Neural cell (in vitro differentiated cells): ENCODE data around the gene SLC16A9. TPM values are rescaled to one million over a fixed set of nuclear protein-coding genes. Genes with fewer than 3 reads are reported as not detected.
"Not testable (repeated sequence)": the region's sequence is repeated elsewhere in the genome, so short reads cannot be mapped to it uniquely, and the experiment has no call there.

Experiments used
- H2AFZ ChIP-seq: fragments of 200-600, 300-800 bp; sonication (generic), shearing (Covaris generic); 2 replicates; pipeline ENCODE4 v1.6.0; 2014; ENCODE audit warnings: low read depth, mild to moderate bottlenecking, antibody characterized with exemption, low read length, moderate library complexity
- H3F3A ChIP-seq: fragments of 200-600 bp; shearing (Covaris generic); 2 replicates; pipeline ENCODE4 v1.6.1; 2016; ENCODE audit warnings: mild to moderate bottlenecking, moderate library complexity, mixed read lengths, antibody characterized with exemption, low read length; ENCODE audit not compliant: insufficient read depth, poor library complexity, severe bottlenecking
- H3K27ac ChIP-seq: fragments of 200-600, 300-800 bp; sonication (generic), shearing (Covaris generic); 2 replicates; pipeline ENCODE4 v1.5.1; 2014; ENCODE audit warnings: mild to moderate bottlenecking, low read length, moderate library complexity
- H3K27me3 ChIP-seq: fragments of 300-800, 200-600 bp; sonication (generic), shearing (Covaris generic); 2 replicates; pipeline ENCODE4 v1.6.0; 2014; ENCODE audit warnings: mild to moderate bottlenecking, low read depth, low read length, moderate library complexity; ENCODE audit not compliant: insufficient read depth
- H3K36me3 ChIP-seq: fragments of 300-800, 200-600 bp; sonication (generic), shearing (Covaris generic); 2 replicates; pipeline ENCODE4 v1.5.1; 2014; ENCODE audit warnings: mild to moderate bottlenecking, antibody characterized with exemption, low read length, moderate library complexity; ENCODE audit not compliant: insufficient read depth
- H3K4me2 ChIP-seq: fragments of 300-800, 200-600 bp; sonication (generic), shearing (Covaris generic); 2 replicates; pipeline ENCODE4 v1.6.0; 2014; ENCODE audit warnings: mild to moderate bottlenecking, low read length
- H3K4me3 ChIP-seq: fragments of 300-800, 200-600 bp; sonication (generic), shearing (Covaris generic); 2 replicates; pipeline ENCODE4 v1.5.1; 2014; ENCODE audit warnings: mild to moderate bottlenecking, low read length, moderate library complexity
- H3K79me2 ChIP-seq: fragments of 200-600 bp; shearing (Covaris generic); replicated peaks from 2 replicates; pipeline ENCODE4 v1.6.0; 2014; ENCODE audit warnings: mild to moderate bottlenecking, low read length, moderate library complexity; ENCODE audit not compliant: insufficient read depth
- H3K9ac ChIP-seq: fragments of 300-800, 200-600 bp; sonication (generic), shearing (Covaris generic); 2 replicates; pipeline ENCODE4 v1.6.1; 2016; ENCODE audit warnings: mild to moderate bottlenecking, low read length, mixed read lengths
- H3K9me2 ChIP-seq: fragments of 200-600 bp; shearing (Covaris generic); 2 replicates; pipeline ENCODE4 v1.6.1; 2016; ENCODE audit warnings: mild to moderate bottlenecking, low read length, mixed read lengths; ENCODE audit not compliant: insufficient read depth
- H3K9me3 ChIP-seq: fragments of 200-600, 300-800 bp; sonication (generic), shearing (Covaris generic); 2 replicates; pipeline ENCODE4 v1.6.1; 2016; ENCODE audit warnings: mild to moderate bottlenecking, mixed run types, low read length, moderate library complexity, mixed read lengths
- H4K20me1 ChIP-seq: fragments of 200-600 bp; shearing (Covaris generic); 2 replicates; pipeline ENCODE4 v1.6.1; 2016; ENCODE audit warnings: mild to moderate bottlenecking, mixed run types; ENCODE audit not compliant: insufficient read depth
- CTCF ChIP-seq: fragments of 450-650 bp; IDR thresholded peaks from 2 replicates; pipeline ENCODE4 v1.5.1; 2014; ENCODE audit warnings: antibody characterized with exemption, mild to moderate bottlenecking, moderate library complexity; ENCODE audit not compliant: poor library complexity, severe bottlenecking
- EP300 ChIP-seq: fragments of 450-650 bp; conservative IDR thresholded peaks from 2 replicates; pipeline ENCODE4 v1.6.1; 2014; ENCODE audit warnings: antibody characterized with exemption, mild to moderate bottlenecking, moderate library complexity; ENCODE audit not compliant: poor library complexity, severe bottlenecking
- EZH2 ChIP-seq: fragments of 200-600, 300-800 bp; shearing (Covaris generic), sonication (generic); IDR thresholded peaks from 2 replicates; pipeline ENCODE4 v1.6.1; 2014; ENCODE audit warnings: antibody characterized with exemption, low read length, borderline replicate concordance, mild to moderate bottlenecking; ENCODE audit not compliant: insufficient read depth, poor library complexity, severe bottlenecking
- MXI1 ChIP-seq: fragments of 450-650 bp; conservative IDR thresholded peaks from 2 replicates; pipeline ENCODE4 v1.6.1; 2014; ENCODE audit warnings: antibody characterized with exemption, mild to moderate bottlenecking; ENCODE audit not compliant: poor library complexity, severe bottlenecking
- RAD21 ChIP-seq: fragments of 450-650 bp; conservative IDR thresholded peaks from 2 replicates; pipeline ENCODE4 v1.6.1; 2014; ENCODE audit warnings: antibody characterized with exemption, mild to moderate bottlenecking, moderate library complexity
- REST ChIP-seq: IDR thresholded peaks from 2 replicates; pipeline ENCODE4 v1.6.1; 2012; ENCODE audit warnings: borderline replicate concordance
- SMC3 ChIP-seq: fragments of 450-650 bp; conservative IDR thresholded peaks from 2 replicates; pipeline ENCODE4 v1.6.1; 2014; ENCODE audit warnings: antibody characterized with exemption, mild to moderate bottlenecking, moderate library complexity; ENCODE audit not compliant: poor library complexity
- TAF1 ChIP-seq: IDR thresholded peaks from 2 replicates; pipeline ENCODE4 v1.6.1; 2012; ENCODE audit warnings: low read depth
- polyA plus RNA-seq: library from polyadenylated mRNA; depleted of rRNA; stranded (reverse); fragments of >200 nt; gene quantifications from 2 replicates; pipeline ENCODE4 v1.2.3, GENCODE V29; 2014

SLC16A9 gene
- polyA plus RNA-seq, 1 donor from 2014 or later, result 208 TPM

- no peaks in the 10 kb centered on the region for H3K9me3 ChIP-seq
- H3K79me2 ChIP-seq, result no peaks in the 10 kb centered on the region
- no peak overlapping the region for H3K27ac ChIP-seq
- H3F3A ChIP-seq, result no peaks in the 10 kb centered on the region
- TF ChIP-seq TAF1, result no peak
- no peaks in the 10 kb centered on the region for H4K20me1 ChIP-seq
- no peaks in the 10 kb centered on the region for H3K36me3 ChIP-seq
- no peak overlapping the region for H3K4me2 ChIP-seq
- no peak overlapping the region for H3K9ac ChIP-seq
- H3K4me3 ChIP-seq, result no peak overlapping the region
- H3K27me3 ChIP-seq, result no peaks in the 10 kb centered on the region
- H2AFZ ChIP-seq, result no peak overlapping the region
- H3K9me2 ChIP-seq, result no peaks in the 10 kb centered on the region
These were observed 25.6 kb upstream of the SLC16A9 start for GRCh38 chr10:59735296-59735695.

GRCh38 chr10:59734014-59734462 is 24.4 kb upstream of the SLC16A9 start:
- no peak overlapping the region for H3K4me3 ChIP-seq
- TF ChIP-seq MXI1, result no peak
- no peak for TF ChIP-seq EP300
- TF ChIP-seq RAD21, result no peak
- no peak for TF ChIP-seq SMC3
- TF ChIP-seq EZH2, result no peak
- TF ChIP-seq CTCF, result no peak
- TF ChIP-seq TAF1, result no peak
- TF ChIP-seq REST, result no peak
- no peak overlapping the region for H3K27ac ChIP-seq
- no peak overlapping the region for H2AFZ ChIP-seq
- no peaks in the 10 kb centered on the region for H3K27me3 ChIP-seq
- H3K4me2 ChIP-seq, result no peak overlapping the region
- H3K9me3 ChIP-seq, result no peaks in the 10 kb centered on the region
- H3K9ac ChIP-seq, result no peak overlapping the region
- no peaks in the 10 kb centered on the region for H3K36me3 ChIP-seq
- H3F3A ChIP-seq, result no peaks in the 10 kb centered on the region
- H3K9me2 ChIP-seq, result no peaks in the 10 kb centered on the region
- no peaks in the 10 kb centered on the region for H3K79me2 ChIP-seq
- H4K20me1 ChIP-seq, result no peaks in the 10 kb centered on the region

- not testable (repeated sequence) for H3F3A ChIP-seq, H2AFZ ChIP-seq, H4K20me1 ChIP-seq, H3K27ac ChIP-seq, H3K4me2 ChIP-seq, H3K9me3 ChIP-seq, H3K4me3 ChIP-seq, H3K9ac ChIP-seq, H3K9me2 ChIP-seq, H3K36me3 ChIP-seq, H3K27me3 ChIP-seq, H3K79me2 ChIP-seq
These were observed 23.8 kb upstream of the SLC16A9 start for GRCh38 chr10:59733321-59734013.

- H3K79me2 ChIP-seq, H3K4me2 ChIP-seq, H3K9me3 ChIP-seq, H3F3A ChIP-seq, H3K36me3 ChIP-seq, H3K27ac ChIP-seq, H3K9ac ChIP-seq, H3K4me3 ChIP-seq, H3K9me2 ChIP-seq, H3K27me3 ChIP-seq, H2AFZ ChIP-seq, H4K20me1 ChIP-seq: not testable (repeated sequence)
These were observed 23.2 kb upstream of the SLC16A9 start for GRCh38 chr10:59732849-59733248.

GRCh38 chr10:59729167-59729566 is 19.5 kb upstream of the SLC16A9 start:
- not testable (repeated sequence) for H3K9me2 ChIP-seq, H3K79me2 ChIP-seq, H3K4me3 ChIP-seq, H3K27ac ChIP-seq, H3K36me3 ChIP-seq, H3K9me3 ChIP-seq, H4K20me1 ChIP-seq, H3K4me2 ChIP-seq, H3K27me3 ChIP-seq, H3K9ac ChIP-seq, H2AFZ ChIP-seq, H3F3A ChIP-seq
